ENCODE measurements around the gene DEFB110.

The DEFB110 gene

DNA sequence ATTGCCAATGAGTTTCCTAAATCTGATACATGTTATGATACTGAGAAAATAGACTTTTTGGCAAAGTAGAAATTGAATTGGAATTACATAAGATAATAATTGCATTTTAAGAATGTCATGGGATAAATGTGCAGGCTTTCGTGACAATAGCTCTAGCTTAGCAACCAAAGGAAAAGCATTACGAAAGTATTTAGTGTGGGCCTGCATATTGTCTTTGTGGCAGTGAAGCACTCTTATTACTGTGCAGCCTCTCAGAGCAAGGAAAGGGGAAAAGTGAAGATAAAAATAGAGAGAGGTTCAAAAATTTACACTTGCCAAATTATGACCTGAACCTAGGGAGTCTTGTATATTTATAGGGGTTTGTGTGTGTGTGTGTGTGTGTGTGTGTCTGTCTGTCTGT, 39.7 kb downstream of the DEFB110 start:
- TF ChIP-seq CTCF (IDR thresholded peaks at IDR 0.05): no peak

DNA sequence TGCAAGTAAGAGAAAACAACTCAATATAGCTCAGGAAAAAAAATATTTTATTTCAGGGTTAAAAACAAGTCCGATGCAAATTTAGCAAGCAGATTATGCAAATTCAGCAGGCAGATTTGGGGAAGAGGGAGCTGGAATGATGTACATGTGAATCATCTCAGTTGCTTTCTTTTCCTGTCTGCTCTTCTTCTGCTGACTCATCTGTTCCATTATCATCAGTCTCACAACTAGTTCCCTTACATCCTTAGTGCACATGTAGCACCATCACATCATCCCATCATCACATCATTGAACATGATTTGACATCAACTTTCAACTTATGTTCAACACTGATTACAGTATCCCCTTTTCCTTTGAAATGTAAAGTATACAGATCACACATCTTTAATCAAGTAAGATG, 40.9 kb downstream of the DEFB110 start:
- TF ChIP-seq CTCF (IDR thresholded peaks at IDR 0.05): no peak

GRCh38 chr6:49979584-49979983, 42.2 kb downstream of the DEFB110 start:
- TF ChIP-seq CTCF (IDR thresholded peaks at IDR 0.05): no peak

- TF ChIP-seq CTCF (IDR thresholded peaks at IDR 0.05): no peak
Observed at GRCh38 chr6:49978332-49979226, 43.2 kb downstream of the DEFB110 start.

DNA sequence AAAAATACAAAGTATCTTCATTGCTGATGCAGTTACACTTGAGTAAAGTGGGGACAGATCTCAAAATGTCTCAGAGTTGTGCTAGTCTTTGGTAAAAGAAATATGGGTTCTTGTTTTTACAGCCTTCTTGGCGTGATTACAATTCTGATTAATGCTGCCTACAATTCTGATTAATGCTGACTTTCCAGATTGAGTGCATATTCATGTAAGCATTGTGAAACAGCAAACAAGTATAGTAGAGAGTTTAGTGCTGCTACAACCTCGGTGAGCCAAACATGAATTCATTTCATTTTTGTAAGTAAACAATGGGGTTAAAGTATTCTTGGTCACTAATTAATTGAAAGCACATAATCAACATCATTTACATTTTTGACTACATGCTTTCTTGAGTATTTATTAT, 52.2 kb downstream of the DEFB110 start, which contains the start of gene DEFB113:
Gene DEFB113, minus strand, starts transcription at position 21 of the 400 bp plus-strand sequence. Its CDS starts 0 bp downstream, at position 21.
- no peak for TF ChIP-seq CTCF (IDR thresholded peaks at IDR 0.05)
